Measurements from ENCODE around the gene LAP3. TPM values are rescaled to one million over a fixed set of nuclear protein-coding genes. Genes with fewer than 3 reads are reported as not detected.

Gene LAP3
- total RNA-seq, 1 experiment from 2014 or later = 70.6 TPM

DNA sequence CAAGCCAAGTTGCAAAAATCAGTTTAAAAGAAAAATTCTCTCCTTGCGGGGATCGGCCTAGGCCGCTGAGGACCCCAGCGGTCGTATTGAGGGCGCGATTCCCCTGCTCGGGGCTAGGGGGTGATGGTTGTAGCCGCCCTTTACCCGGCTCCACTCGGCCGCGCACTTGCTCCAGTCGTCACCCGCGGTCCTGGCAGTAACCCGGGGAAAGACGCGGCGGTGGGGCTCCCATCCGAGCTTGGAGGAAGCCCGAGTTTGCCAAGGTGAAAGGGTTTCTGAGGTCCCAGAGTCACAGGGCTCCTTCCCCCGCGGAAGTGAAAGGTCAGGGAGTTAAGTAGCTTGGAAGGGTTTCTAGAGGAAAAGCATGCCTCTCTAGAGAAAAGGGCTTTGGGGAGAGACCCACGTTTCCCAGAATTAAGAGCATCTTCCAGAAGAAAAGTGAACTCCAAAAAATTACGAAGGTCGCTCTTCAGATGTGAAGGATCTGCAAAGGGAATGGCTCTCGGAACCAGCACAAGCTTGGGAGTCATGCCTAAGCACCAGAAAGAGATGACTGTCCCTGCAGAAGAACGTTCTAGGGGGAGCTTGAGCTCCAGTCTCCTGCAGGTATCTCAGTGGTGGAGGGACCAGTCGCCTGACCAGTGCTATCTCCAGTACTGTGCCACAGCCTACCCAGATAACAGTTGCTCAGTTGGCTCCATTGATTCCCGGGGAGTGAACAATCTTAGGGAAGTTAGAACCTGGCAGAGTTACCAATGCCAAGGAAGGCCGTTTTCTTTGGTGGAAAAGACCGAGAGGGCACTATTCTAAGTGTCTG is 875 bp downstream of the LAP3 start:
- Mint-ChIP-seq H3K4me1 (ENCODE audit: low read depth, unreplicated experiment) (no peaks in the 10 kb centered on the region), H3K4me3 (ENCODE audit: low read depth, unreplicated experiment) (peak overlapping the region; percentile 96), H3K9me3 (ENCODE audit: low read depth, unreplicated experiment) (no peaks in the 10 kb centered on the region), H3K36me3 (ENCODE audit: insufficient read depth, unreplicated experiment) (peaks cover 21% of the 10 kb centered on the region), H3K27ac (ENCODE audit: unreplicated experiment) (peak overlapping the region; percentile 76), H3K27me3 (ENCODE audit: unreplicated experiment) (no peaks in the 10 kb centered on the region)
- CTCF ChIA-PET = interaction anchor here (0.7 kb wide), 1 partner anchor 29 kb away, joined by 3 read pairs; no protein-coding TSS in a partner anchor
- TF ChIP-seq, protein P1, sequence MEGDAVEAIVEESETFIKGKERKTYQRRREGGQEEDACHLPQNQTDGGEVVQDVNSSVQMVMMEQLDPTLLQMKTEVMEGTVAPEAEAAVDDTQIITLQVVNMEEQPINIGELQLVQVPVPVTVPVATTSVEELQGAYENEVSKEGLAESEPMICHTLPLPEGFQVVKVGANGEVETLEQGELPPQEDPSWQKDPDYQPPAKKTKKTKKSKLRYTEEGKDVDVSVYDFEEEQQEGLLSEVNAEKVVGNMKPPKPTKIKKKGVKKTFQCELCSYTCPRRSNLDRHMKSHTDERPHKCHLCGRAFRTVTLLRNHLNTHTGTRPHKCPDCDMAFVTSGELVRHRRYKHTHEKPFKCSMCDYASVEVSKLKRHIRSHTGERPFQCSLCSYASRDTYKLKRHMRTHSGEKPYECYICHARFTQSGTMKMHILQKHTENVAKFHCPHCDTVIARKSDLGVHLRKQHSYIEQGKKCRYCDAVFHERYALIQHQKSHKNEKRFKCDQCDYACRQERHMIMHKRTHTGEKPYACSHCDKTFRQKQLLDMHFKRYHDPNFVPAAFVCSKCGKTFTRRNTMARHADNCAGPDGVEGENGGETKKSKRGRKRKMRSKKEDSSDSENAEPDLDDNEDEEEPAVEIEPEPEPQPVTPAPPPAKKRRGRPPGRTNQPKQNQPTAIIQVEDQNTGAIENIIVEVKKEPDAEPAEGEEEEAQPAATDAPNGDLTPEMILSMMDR (IDR thresholded peaks at IDR 0.05; ENCODE audit: unreplicated experiment) = no peak
- intact Hi-C loops (cut with micrococcal nuclease; ENCODE audit: unreplicated experiment) = loop anchor here (2.0 to 5.0 kb wide), 2 partner anchors 29 to 34 kb away; partner anchors contain the start of gene MED28
- TSS peak; percentile 35 for BruUV-seq (replicated peaks)
- DNase-seq = peak; percentile 19

DNA sequence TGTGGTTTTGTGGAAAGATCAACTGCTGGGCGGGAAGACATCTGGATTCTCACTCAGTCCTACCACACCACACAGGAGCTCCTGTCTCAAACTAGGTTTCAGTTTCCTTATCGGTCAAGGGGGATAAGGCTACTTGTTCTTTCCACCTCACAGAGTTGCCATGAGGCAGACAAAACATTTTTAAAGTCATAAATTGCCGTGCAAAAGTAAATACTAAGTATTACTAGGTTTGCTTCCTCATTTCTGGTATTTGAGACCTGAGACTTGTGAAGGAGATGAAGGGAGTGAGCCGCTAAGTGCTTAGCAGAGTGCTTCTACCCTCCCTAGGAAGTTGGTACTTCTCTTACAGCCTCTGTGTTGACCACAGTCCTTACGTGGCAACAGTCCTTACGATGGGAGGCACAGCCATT is 1.5 kb downstream of the LAP3 start:
- CTCF ChIA-PET = no interaction called here
- intact Hi-C loops (cut with micrococcal nuclease; ENCODE audit: unreplicated experiment) = loop anchor here (5.0 kb wide), 1 partner anchor 34 kb away; the partner anchor contains the start of gene MED28
- H3K4me3 Mint-ChIP-seq (ENCODE audit: low read depth, unreplicated experiment) = peak overlapping the region; percentile 96
- no peaks in the 10 kb centered on the region for H3K9me3 Mint-ChIP-seq (ENCODE audit: low read depth, unreplicated experiment)
- no TSS peak for BruUV-seq (replicated peaks)
- H3K27me3 Mint-ChIP-seq (ENCODE audit: unreplicated experiment) = no peaks in the 10 kb centered on the region
- no peaks in the 10 kb centered on the region for H3K4me1 Mint-ChIP-seq (ENCODE audit: low read depth, unreplicated experiment)
- TF ChIP-seq, protein P1 (IDR thresholded peaks at IDR 0.05; ENCODE audit: unreplicated experiment) = no peak
- no peak overlapping the region for H3K27ac Mint-ChIP-seq (ENCODE audit: unreplicated experiment)
- peaks cover 21% of the 10 kb centered on the region for H3K36me3 Mint-ChIP-seq (ENCODE audit: insufficient read depth, unreplicated experiment)
- DNase-seq = no peak

DNA sequence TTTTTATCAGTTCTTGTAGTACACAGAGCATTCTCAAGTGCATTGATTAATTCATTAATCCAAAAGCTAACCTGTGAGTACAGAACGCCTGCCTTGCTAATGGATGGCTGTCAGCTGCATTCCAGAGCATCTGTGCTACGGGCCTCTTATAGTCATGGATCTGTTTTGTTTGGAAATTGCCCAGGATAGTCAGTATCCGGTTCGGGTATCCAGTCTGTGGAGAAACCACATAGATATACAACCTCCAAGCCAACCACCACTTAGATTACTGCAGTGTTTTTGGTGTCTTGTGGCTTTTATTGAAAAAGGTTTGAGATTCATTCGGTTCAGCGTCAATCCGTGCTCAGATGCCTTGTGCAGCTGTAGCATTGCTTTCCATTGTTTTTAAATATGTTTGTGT is 4.0 kb downstream of the LAP3 start:
- no peaks in the 10 kb centered on the region for H3K9me3 Mint-ChIP-seq (ENCODE audit: low read depth, unreplicated experiment)

DNA sequence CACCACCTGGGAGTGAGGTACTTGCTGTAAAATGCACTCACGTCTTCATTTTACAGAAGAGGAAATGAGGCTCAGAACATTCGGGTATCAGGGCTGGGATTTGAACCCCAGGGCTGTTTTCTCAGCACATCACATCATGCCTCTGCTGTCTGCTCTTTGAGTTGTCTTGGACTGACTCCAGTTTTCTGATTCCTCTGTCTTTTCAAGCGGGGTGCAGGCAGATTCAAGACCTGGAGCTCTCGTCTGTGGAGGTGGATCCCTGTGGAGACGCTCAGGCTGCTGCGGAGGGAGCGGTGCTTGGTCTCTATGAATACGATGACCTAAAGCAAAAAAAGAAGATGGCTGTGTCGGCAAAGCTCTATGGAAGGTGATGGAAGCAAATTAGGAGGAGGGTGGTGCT is 6.3 kb downstream of the LAP3 start:
- CTCF ChIA-PET = no interaction called here
- no TSS peak for BruUV-seq (replicated peaks)
- intact Hi-C loops (cut with micrococcal nuclease; ENCODE audit: unreplicated experiment) = no loop called here
- Mint-ChIP-seq H3K4me1 (ENCODE audit: low read depth, unreplicated experiment) (no peaks in the 10 kb centered on the region), H3K27me3 (ENCODE audit: unreplicated experiment) (no peaks in the 10 kb centered on the region), H3K36me3 (ENCODE audit: insufficient read depth, unreplicated experiment) (peaks cover 16% of the 10 kb centered on the region), H3K9me3 (ENCODE audit: low read depth, unreplicated experiment) (no peaks in the 10 kb centered on the region), H3K4me3 (ENCODE audit: low read depth, unreplicated experiment) (no peak overlapping the region), H3K27ac (ENCODE audit: unreplicated experiment) (no peak overlapping the region)
- TF ChIP-seq, protein P1 (IDR thresholded peaks at IDR 0.05; ENCODE audit: unreplicated experiment) = no peak
- no peak for DNase-seq

More for the DNA sequence above, 4.0 kb downstream of the LAP3 start:
- H3K4me1 Mint-ChIP-seq (ENCODE audit: low read depth, unreplicated experiment) = no peaks in the 10 kb centered on the region
- no TSS peak for BruUV-seq (replicated peaks)
- CTCF ChIA-PET = no interaction called here
- peaks cover 32% of the 10 kb centered on the region for H3K36me3 Mint-ChIP-seq (ENCODE audit: insufficient read depth, unreplicated experiment)
- TF ChIP-seq, protein P1 (IDR thresholded peaks at IDR 0.05; ENCODE audit: unreplicated experiment) = no peak
- no peak for DNase-seq
- intact Hi-C loops (cut with micrococcal nuclease; ENCODE audit: unreplicated experiment) = no loop called here
- no peaks in the 10 kb centered on the region for H3K27me3 Mint-ChIP-seq (ENCODE audit: unreplicated experiment)
- H3K27ac Mint-ChIP-seq (ENCODE audit: unreplicated experiment) = no peak overlapping the region
- H3K4me3 Mint-ChIP-seq (ENCODE audit: low read depth, unreplicated experiment) = no peak overlapping the region

All from Calu3 (cell line).